AG09309 (cell line): ENCODE data around the gene ESPL1.

Experiments
- DNase-seq: peaks from one replicate; pipeline ENCODE4 v3.0.0-alpha.2; 2010; ENCODE audit warnings: low read depth
- H3K4me3 ChIP-seq: 2 replicates; pipeline ENCODE4 v1.5.1; 2011; ENCODE audit warnings: mild to moderate bottlenecking, low read depth, low read length, moderate library complexity; ENCODE audit not compliant: control insufficient read depth
- CTCF ChIP-seq: IDR thresholded peaks from 2 replicates; pipeline ENCODE4 v1.5.1; 2011; ENCODE audit warnings: mild to moderate bottlenecking, low read depth, low read length, inconsistent platforms; ENCODE audit not compliant: insufficient read depth, control insufficient read depth; ENCODE audit errors: missing control alignments

ESPL1 gene

GRCh38 chr12:53276511-53276910 is 8.4 kb downstream of the ESPL1 start:
- no peak overlapping the region for H3K4me3 ChIP-seq
- no peak for TF ChIP-seq CTCF
- DNase-seq: no peak

- H3K4me3 ChIP-seq: no peak overlapping the region
- TF ChIP-seq CTCF: no peak
- DNase-seq: no peak
These were observed 9.9 kb downstream of the ESPL1 start for GRCh38 chr12:53277981-53278380.

DNA sequence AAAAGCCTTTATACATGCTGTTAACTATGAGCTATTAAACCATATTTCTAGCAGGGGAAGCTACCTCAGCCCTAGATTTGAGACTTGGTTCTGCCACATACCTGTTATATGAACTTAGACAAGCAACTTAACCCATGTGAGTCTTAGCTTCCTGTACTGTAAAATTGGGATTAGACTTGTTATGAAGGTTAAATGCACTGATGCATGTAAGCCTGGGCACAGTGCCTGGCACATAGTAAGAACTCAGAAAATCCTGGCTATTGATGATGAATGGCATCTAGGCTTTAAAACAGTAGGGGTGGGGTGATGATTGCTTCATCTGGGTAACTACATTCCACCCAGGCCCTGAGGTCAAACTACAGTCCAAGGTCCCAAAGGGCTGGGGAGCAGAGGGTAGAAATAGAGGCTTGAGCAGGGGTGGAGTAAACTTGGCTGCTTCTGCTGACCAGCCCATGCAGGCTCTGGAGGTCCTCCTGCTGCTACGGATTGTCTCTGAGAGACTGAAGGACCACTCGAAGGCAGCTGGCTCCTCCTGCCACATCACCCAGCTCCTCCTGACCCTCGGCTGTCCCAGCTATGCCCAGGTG is 11.3 kb downstream of the ESPL1 start:
- no peak overlapping the region for H3K4me3 ChIP-seq
- DNase-seq: no peak
- TF ChIP-seq CTCF: no peak

GRCh38 chr12:53279888-53280498 is 11.9 kb downstream of the ESPL1 start:
- no peak for DNase-seq
- TF ChIP-seq CTCF: no peak
- H3K4me3 ChIP-seq: no peak overlapping the region

DNA sequence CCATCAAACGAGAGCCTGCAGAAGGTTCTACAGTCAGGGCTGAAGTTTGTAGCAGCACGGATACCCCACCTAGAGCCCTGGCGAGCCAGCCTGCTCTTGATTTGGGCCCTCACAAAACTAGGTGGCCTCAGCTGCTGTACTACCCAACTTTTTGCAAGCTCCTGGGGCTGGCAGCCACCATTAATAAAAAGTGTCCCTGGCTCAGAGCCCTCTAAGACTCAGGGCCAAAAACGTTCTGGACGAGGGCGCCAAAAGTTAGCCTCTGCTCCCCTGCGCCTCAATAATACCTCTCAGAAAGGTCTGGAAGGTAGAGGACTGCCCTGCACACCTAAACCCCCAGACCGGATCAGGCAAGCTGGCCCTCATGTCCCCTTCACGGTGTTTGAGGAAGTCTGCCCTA is 18.3 kb downstream of the ESPL1 start:
- no peak overlapping the region for H3K4me3 ChIP-seq
- no peak for DNase-seq
- no peak for TF ChIP-seq CTCF

DNA sequence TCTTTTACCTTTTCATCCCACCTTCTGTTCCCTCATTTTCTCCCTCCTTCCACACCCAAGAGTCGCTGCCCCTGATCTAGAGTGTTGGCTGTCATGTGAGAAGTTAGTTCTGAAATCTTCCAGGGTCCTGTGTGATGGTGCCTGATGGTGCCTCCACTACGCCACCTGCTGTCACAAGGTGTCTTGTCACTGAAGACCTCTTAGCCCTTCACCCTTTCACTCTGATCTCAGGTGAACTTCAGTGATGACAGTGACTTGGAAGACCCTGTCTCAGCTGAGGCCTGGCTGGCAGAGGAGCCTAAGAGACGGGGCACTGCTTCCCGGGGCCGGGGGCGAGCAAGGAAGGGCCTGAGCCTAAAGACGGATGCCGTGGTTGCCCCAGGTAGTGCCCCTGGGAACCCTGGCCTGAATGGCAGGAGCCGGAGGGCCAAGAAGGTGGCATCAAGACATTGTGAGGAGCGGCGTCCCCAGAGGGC is 19.7 kb downstream of the ESPL1 start:
- TF ChIP-seq CTCF: peak; percentile 69

More for the DNA sequence above, 19.7 kb downstream of the ESPL1 start:
- H3K4me3 ChIP-seq: no peak overlapping the region
- no peak for DNase-seq
